Spleen (tissue), 7 donors: ENCODE data around the gene SLC52A1.

Experiments
- POLR2A ChIP-seq, 3 donors: fragments of 450-650 bp; IDR thresholded peaks; one replicate each; pipeline ENCODE4 v1.5.1; 2017; ENCODE audit warnings: antibody characterized with exemption in 3 of 3, mild to moderate bottlenecking in 1 of 3
- POLR2AphosphoS5 ChIP-seq, 3 donors: sonication (generic); formaldehyde crosslinking; IDR thresholded peaks; one replicate each; pipeline ENCODE4 v1.5.1; 2017; ENCODE audit warnings: antibody characterized with exemption in 3 of 3
- TF ChIP-seq, protein P1 (sequence below), 11 experiments: fragments of 200-600 bp in 7 of 11; fragments of 450-650 bp in 4 of 11; sonication (generic) in 4 of 11; IDR thresholded peaks in 8 of 11; conservative IDR thresholded peaks in 3 of 11; 1 replicate in 7 of 11; 2 replicates in 4 of 11; pipeline versions ENCODE4 v1.4.0 to v1.8.0; 2016 to 2021; ENCODE audit warnings: antibody characterized with exemption in 11 of 11, inconsistent platforms in 4 of 11, mild to moderate bottlenecking in 1 of 11
- donor health status: DM: no; HTN: no; CAD: no; lungs with moderate emphysema.
- donor health status: DM: no; HTN: no; CAD: no.
- donor health status: DM: no; HTN: no; CAD: no.

DNA sequence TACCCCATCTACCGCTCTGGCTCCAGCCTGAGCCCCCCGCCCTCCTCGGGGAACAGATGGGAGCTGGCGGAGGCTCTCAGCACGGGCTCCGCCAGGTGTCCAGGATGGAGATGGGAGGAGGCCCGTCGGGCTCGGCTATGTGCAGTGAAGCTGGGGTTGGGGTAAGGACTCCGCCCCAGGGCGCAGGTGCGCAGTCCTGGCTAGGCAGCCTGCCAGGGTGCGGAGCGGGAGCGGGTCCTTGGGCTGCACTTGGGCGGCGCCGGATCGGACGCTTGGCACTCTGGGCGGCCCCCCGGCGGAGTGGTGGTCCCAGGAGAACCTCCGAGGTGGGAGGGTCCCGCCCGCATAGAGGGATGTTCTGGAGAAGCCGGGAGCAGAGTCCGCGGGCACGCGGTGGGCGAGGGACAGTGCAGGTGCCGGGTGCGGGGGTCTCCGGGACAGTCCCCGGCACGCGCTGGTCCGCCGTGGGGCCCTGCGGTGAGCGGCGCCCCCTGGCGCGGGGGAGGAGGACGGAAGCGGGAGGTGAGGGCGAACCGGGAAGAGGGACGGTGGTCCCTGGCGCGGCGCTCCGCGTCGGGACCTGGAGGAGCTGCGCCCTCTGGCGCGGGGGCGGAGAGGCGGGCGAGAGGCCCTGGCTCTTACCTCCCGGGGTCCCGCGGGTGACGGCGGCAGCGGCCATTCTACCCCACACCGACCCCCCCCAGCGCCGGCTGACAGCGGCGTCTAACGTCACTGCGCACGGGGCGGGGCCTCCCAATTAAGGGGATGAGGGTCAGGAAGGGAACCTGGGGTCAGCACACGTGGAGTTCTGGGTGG, 48.1 kb downstream of the SLC52A1 start, which contains the start of gene CAMTA2:
- peak in 2 of 3 donors; percentile 23 to 31 for TF ChIP-seq POLR2A (IDR thresholded peaks at IDR 0.05)
- TF ChIP-seq, protein P1, sequence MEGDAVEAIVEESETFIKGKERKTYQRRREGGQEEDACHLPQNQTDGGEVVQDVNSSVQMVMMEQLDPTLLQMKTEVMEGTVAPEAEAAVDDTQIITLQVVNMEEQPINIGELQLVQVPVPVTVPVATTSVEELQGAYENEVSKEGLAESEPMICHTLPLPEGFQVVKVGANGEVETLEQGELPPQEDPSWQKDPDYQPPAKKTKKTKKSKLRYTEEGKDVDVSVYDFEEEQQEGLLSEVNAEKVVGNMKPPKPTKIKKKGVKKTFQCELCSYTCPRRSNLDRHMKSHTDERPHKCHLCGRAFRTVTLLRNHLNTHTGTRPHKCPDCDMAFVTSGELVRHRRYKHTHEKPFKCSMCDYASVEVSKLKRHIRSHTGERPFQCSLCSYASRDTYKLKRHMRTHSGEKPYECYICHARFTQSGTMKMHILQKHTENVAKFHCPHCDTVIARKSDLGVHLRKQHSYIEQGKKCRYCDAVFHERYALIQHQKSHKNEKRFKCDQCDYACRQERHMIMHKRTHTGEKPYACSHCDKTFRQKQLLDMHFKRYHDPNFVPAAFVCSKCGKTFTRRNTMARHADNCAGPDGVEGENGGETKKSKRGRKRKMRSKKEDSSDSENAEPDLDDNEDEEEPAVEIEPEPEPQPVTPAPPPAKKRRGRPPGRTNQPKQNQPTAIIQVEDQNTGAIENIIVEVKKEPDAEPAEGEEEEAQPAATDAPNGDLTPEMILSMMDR (IDR thresholded peaks at IDR 0.05 in 8 of 11, conservative IDR thresholded peaks at IDR 0.05 in 3 of 11): peak; percentile 60 to 87 (median 78)
- peak; percentile 89 to 93 (median 91) for TF ChIP-seq POLR2AphosphoS5 (IDR thresholded peaks at IDR 0.05)
